ENCODE results near the gene MAP2. TPM values are rescaled to one million over a fixed set of nuclear protein-coding genes. Genes with fewer than 3 reads are reported as not detected.

MAP2 gene
- total RNA-seq, 4 donors from 2014 or later = 73.8 to 211 (median 122) TPM

GRCh38 chr2:209532321-209532720 lies 108.5 kb downstream of the MAP2 start:
- intact Hi-C loops (cut with DNase I) = no loop called here
- Histone ChIP-seq H3K4me3 (replicated peaks in 1 of 3) (no peak overlapping the region), H3K27me3 (no peaks in the 10 kb centered on the region), H3K9me3 (no peaks in the 10 kb centered on the region), H3K27ac (no peak overlapping the region), H3K36me3 (no peaks in the 10 kb centered on the region), H3K4me1 (no peaks in the 10 kb centered on the region)
- WGBS, 2 donors = 92 to 97% methylated on average over 2 of the region's 2 CpGs
- TF ChIP-seq POLR2A (IDR thresholded peaks at IDR 0.05) = no peak
- no peak for TF ChIP-seq CTCF (IDR thresholded peaks at IDR 0.05)
- DNase-seq = no peak

GRCh38 chr2:209533391-209533790 lies 109.5 kb downstream of the MAP2 start:
- Histone ChIP-seq H3K9me3 (no peaks in the 10 kb centered on the region), H3K27me3 (no peaks in the 10 kb centered on the region), H3K36me3 (no peaks in the 10 kb centered on the region), H3K4me1 (no peaks in the 10 kb centered on the region), H3K27ac (no peak overlapping the region), H3K4me3 (replicated peaks in 1 of 3) (no peak overlapping the region)
- 75 to 76% methylated on average over 3 of the region's 3 CpGs for WGBS, 2 donors
- no peak for DNase-seq
- intact Hi-C loops (cut with DNase I) = no loop called here
- no peak for TF ChIP-seq CTCF (IDR thresholded peaks at IDR 0.05)
- TF ChIP-seq POLR2A (IDR thresholded peaks at IDR 0.05) = no peak

GRCh38 chr2:209534228-209534627 lies 110.4 kb downstream of the MAP2 start:
- no peak overlapping the region for H3K4me3 ChIP-seq (replicated peaks in 1 of 3)
- intact Hi-C loops (cut with DNase I) = no loop called here
- no peaks in the 10 kb centered on the region for H3K9me3 ChIP-seq
- 94 to 97% methylated on average over 2 of the region's 2 CpGs for WGBS, 2 donors
- TF ChIP-seq CTCF (IDR thresholded peaks at IDR 0.05) (no peak), POLR2A (IDR thresholded peaks at IDR 0.05) (no peak)
- no peak for DNase-seq
- H3K27me3 ChIP-seq = no peaks in the 10 kb centered on the region
- no peaks in the 10 kb centered on the region for H3K4me1 ChIP-seq
- H3K36me3 ChIP-seq = no peaks in the 10 kb centered on the region
- H3K27ac ChIP-seq = no peak overlapping the region

- intact Hi-C loops (cut with DNase I) = no loop called here
- Histone ChIP-seq H3K27ac (no peak overlapping the region), H3K27me3 (no peaks in the 10 kb centered on the region), H3K9me3 (no peaks in the 10 kb centered on the region), H3K36me3 (no peaks in the 10 kb centered on the region), H3K4me3 (replicated peaks in 1 of 3) (no peak overlapping the region), H3K4me1 (no peaks in the 10 kb centered on the region)
- DNase-seq = no peak
- no peak for TF ChIP-seq POLR2A (IDR thresholded peaks at IDR 0.05)
- TF ChIP-seq CTCF (IDR thresholded peaks at IDR 0.05) = no peak
- WGBS, 2 donors = 80% methylated on average over 2 of the region's 2 CpGs
Observed at GRCh38 chr2:209536363-209536762, 112.5 kb downstream of the MAP2 start.

GRCh38 chr2:209547726-209548125 lies 123.9 kb downstream of the MAP2 start:
- TF ChIP-seq POLR2A (IDR thresholded peaks at IDR 0.05) (no peak), CTCF (IDR thresholded peaks at IDR 0.05) (no peak)

More at GRCh38 chr2:209547726-209548125, 123.9 kb downstream of the MAP2 start:
- intact Hi-C loops (cut with DNase I) = no loop called here
- H3K27me3 ChIP-seq = no peaks in the 10 kb centered on the region
- no peak for DNase-seq
- no peaks in the 10 kb centered on the region for H3K9me3 ChIP-seq
- H3K27ac ChIP-seq = no peak overlapping the region
- H3K36me3 ChIP-seq = no peaks in the 10 kb centered on the region
- no peaks in the 10 kb centered on the region for H3K4me1 ChIP-seq
- no peak overlapping the region for H3K4me3 ChIP-seq (replicated peaks in 1 of 3)
- 86 to 88% methylated on average over 1 of the region's 1 CpG for WGBS, 2 donors
